ENCODE results near the gene PIGB.
"Not testable (repeated sequence)": the region's sequence is repeated elsewhere in the genome, so short reads cannot be mapped to it uniquely, and the experiment has no call there.

PIGB gene

GRCh38 chr15:55383687-55384086 lies 64.7 kb downstream of the PIGB start:
- DNase-seq = no peak

- DNase-seq = no peak
Measured at GRCh38 chr15:55387027-55387426, 68.0 kb downstream of the PIGB start.

GRCh38 chr15:55389264-55389607 lies 70.2 kb downstream of the PIGB start:
- no peak for DNase-seq

GRCh38 chr15:55394694-55395093 lies 75.7 kb downstream of the PIGB start:
- DNase-seq = no peak

- no peak for DNase-seq
Measured at GRCh38 chr15:55398243-55398642, 79.2 kb downstream of the PIGB start.

- not testable (repeated sequence) for DNase-seq
Measured at GRCh38 chr15:55400050-55400449, 81.0 kb downstream of the PIGB start.

- no peak for DNase-seq
Measured at GRCh38 chr15:55401786-55402246, 82.8 kb downstream of the PIGB start.

GRCh38 chr15:55402707-55403106 lies 83.7 kb downstream of the PIGB start:
- DNase-seq = no peak

- DNase-seq = no peak
Measured at GRCh38 chr15:55403531-55403930, 84.5 kb downstream of the PIGB start.

Data from CD4-positive, alpha-beta T cell treated with Interleukin-6 for 4 hours (primary cell).